Kidney epithelial cell (primary cell): ENCODE results near the gene PHF13. TPM values are rescaled to one million over a fixed set of nuclear protein-coding genes. Genes with fewer than 3 reads are reported as not detected.

Experiments used
- DNase-seq: peaks from one replicate; pipeline ENCODE4 v3.0.0-alpha.2; 2010; ENCODE audit warnings: low read depth
- H3K27me3 ChIP-seq: 2 replicates; pipeline ENCODE4 v1.6.0; 2011; ENCODE audit warnings: low read length; ENCODE audit not compliant: control insufficient read depth, insufficient read depth
- H3K36me3 ChIP-seq: 2 replicates; pipeline ENCODE4 v1.5.1; 2011; ENCODE audit warnings: low read length; ENCODE audit not compliant: control insufficient read depth, insufficient read depth
- H3K4me3 ChIP-seq: 2 replicates; pipeline ENCODE4 v1.5.1; 2011; ENCODE audit warnings: low read depth, mild to moderate bottlenecking, control low read depth, low read length
- total RNA-seq: library from RNA; depleted of rRNA; stranded (reverse); fragments of >200 nt; gene quantifications from 2 replicates; pipeline ENCODE4 v1.2.3, GENCODE V29; 2015
- TF ChIP-seq, protein P1 (sequence below): IDR thresholded peaks from 2 replicates; pipeline ENCODE4 v1.5.1; 2011; ENCODE audit warnings: mild to moderate bottlenecking, moderate library complexity, low read length, control low read depth, inconsistent platforms; ENCODE audit not compliant: insufficient read depth, poor library complexity, severe bottlenecking

PHF13 gene
- total RNA-seq, 1 donor from 2014 or later, result 8.8 TPM

DNA sequence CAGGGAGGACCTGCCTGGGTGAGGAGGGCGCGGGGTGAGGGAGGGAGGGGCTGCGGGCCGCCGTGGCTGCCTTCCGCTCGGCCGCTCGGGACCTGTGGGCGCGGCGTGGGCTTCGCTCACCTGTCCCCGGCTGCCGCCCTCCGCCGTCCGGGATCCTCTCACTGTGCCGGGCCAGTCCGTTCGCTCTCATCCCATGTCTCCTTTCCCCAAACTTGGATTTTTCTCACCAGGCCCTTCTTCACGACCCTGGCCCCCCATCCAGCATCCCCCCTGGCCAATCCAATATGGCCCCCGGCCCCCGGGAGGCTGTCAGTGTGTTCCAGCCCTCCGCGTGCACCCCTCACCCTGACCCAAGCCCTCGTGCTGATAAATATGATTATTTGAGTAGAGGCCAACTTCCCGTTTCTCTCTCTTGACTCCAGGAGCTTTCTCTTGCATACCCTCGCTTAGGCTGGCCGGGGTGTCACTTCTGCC, 33.4 kb upstream of the PHF13 start:
- TF ChIP-seq, protein P1, sequence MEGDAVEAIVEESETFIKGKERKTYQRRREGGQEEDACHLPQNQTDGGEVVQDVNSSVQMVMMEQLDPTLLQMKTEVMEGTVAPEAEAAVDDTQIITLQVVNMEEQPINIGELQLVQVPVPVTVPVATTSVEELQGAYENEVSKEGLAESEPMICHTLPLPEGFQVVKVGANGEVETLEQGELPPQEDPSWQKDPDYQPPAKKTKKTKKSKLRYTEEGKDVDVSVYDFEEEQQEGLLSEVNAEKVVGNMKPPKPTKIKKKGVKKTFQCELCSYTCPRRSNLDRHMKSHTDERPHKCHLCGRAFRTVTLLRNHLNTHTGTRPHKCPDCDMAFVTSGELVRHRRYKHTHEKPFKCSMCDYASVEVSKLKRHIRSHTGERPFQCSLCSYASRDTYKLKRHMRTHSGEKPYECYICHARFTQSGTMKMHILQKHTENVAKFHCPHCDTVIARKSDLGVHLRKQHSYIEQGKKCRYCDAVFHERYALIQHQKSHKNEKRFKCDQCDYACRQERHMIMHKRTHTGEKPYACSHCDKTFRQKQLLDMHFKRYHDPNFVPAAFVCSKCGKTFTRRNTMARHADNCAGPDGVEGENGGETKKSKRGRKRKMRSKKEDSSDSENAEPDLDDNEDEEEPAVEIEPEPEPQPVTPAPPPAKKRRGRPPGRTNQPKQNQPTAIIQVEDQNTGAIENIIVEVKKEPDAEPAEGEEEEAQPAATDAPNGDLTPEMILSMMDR, result no peak
- Histone ChIP-seq H3K27me3 (no peaks in the 10 kb centered on the region), H3K4me3 (peak overlapping the region; percentile 96), H3K36me3 (no peaks in the 10 kb centered on the region)
- DNase-seq, result no peak

DNA sequence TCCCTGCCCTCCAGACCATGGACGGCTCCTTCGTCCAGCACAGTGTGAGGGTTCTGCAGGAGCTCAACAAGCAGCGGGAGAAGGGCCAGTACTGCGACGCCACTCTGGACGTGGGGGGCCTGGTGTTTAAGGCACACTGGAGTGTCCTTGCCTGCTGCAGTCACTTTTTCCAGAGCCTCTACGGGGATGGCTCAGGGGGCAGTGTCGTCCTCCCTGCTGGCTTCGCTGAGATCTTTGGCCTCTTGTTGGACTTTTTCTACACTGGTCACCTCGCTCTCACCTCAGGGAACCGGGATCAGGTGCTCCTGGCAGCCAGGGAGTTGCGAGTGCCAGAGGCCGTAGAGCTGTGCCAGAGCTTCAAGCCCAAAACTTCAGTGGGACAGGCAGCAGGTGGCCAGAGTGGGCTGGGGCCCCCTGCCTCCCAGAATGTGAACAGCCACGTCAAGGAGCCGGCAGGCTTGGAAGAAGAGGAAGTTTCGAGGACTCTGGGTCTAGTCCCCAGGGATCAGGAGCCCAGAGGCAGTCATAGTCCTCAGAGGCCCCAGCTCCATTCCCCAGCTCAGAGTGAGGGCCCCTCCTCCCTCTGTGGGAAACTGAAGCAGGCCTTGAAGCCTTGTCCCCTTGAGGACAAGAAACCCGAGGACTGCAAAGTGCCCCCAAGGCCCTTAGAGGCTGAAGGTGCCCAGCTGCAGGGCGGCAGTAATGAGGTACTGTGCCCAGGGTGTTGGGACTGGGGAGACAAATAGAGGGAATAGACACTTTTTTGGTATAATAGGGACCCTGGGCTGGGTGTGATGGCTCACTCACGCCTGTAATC, 32.7 kb upstream of the PHF13 start:
- DNase-seq, result no peak
- no peaks in the 10 kb centered on the region for H3K36me3 ChIP-seq
- H3K27me3 ChIP-seq, result no peaks in the 10 kb centered on the region
- H3K4me3 ChIP-seq, result peak overlapping the region; percentile 96
- TF ChIP-seq, protein P1, result peak; percentile 9

DNA sequence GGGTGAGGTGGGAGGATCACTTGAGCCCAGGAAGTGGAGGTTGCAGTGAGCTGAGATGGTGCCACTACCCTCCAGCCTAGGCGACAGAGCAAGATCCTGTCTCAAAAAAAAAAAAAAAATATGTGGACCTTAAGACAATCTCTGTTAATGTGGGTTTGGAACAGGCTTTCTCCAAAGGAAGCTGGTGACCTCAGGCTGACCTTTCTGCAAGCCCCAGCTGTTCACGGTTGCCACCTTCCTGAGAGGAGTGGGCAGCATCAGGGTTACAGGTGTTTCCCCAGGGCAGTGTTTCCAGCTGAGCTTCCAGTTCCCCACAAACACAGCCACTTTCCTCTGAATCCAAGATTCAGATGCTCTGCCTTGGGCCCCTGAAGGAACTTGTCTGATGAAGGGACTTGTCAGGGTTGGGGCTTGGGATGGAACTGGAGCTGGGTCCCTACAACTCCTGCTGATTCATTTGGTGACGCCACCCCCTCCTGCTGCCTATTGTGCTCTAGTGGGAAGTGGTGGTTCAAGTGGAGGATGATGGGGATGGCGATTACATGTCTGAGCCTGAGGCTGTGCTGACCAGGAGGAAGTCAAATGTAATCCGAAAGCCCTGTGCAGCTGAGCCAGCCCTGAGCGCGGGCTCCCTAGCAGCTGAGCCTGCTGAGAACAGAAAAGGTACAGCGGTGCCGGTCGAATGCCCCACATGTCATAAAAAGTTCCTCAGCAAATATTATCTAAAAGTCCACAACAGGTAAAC, 31.8 kb upstream of the PHF13 start:
- TF ChIP-seq, protein P1, result no peak
- H3K4me3 ChIP-seq, result no peak overlapping the region

DNA sequence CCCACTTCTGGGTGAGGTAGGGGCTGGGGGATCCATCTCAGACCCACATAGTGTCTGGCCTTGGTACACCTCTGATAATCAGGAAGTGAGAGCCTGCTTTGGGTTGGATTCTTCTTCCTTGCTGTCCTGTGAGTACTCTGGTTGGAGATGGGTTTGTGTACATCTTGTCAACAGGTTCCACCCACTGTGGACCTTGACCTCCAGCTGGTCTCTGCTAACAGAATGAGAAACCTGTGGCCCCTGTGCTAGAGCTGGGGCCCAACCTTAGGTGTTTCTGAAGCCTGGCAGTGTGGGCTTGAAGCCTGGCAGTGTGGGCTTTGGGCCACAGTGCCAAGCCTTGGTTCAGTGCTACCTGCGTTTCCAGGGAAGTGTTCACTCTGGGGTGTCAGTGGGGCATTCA, 31.2 kb upstream of the PHF13 start:
- H3K36me3 ChIP-seq, result no peaks in the 10 kb centered on the region
- no peaks in the 10 kb centered on the region for H3K27me3 ChIP-seq
- DNase-seq, result no peak
- no peak overlapping the region for H3K4me3 ChIP-seq
- TF ChIP-seq, protein P1, result no peak

More for the DNA sequence above, 31.8 kb upstream of the PHF13 start:
- no peaks in the 10 kb centered on the region for H3K27me3 ChIP-seq
- no peaks in the 10 kb centered on the region for H3K36me3 ChIP-seq
- no peak for DNase-seq

DNA sequence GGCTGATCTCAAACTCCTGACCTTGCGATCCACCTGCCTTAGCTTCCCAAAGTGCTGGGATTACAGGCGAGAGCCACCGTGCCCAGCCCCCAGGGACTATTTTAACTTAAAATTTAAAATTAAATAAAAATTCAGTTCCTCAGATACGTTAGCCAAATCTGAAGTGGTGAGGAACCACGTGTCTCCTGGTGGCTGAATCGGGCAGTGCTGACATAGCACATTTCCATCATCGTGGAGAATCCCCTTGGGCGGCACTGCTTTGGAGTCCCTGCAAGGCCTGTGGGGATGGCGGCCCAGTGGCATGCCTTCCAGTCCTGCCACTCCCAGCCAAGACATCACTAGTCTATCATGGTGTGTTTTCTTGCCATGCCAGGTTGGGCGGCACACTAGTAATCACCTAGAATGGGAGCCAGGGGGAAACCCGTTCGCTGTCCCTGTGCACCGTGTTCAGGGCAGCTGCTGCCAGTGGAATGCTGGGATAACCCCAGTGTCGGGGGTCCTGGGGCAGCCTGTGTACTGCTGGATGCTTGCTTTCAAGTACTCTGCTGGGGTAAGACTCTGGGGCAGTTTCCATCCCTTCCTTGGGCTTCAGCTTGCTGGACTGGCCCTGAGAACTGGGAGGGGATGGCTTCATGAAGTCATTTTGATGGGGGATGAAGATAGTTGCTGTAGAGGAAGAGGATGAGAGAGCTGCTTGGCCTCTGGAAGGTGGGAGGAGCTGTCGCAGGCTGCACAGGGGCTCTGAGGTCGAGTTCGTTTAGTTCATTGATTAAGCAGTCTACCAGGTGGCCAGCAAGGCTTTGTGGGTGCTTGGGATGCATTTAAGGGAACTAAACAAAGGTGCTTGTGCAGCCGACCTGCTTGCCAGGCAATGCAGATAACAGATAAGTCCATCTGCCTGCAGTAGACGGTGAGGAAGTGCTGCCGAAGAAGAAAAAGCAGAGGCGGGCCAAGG, 29.1 kb upstream of the PHF13 start:
- no peak for DNase-seq
- no peaks in the 10 kb centered on the region for H3K27me3 ChIP-seq
- H3K36me3 ChIP-seq, result peaks cover 4% of the 10 kb centered on the region
- no peak overlapping the region for H3K4me3 ChIP-seq
- TF ChIP-seq, protein P1, result no peak
